Measurements from ENCODE around the gene ADH1A.

Gene ADH1A

GRCh38 chr4:99310389-99310788, 19.6 kb upstream of the ADH1A start:
- no peak for TF ChIP-seq CTCF (conservative IDR thresholded peaks at IDR 0.05; ENCODE audit: low read depth, low read length)
- DNase-seq (ENCODE audit: low read depth) = peak; percentile 11
- no peak overlapping the region for H3K4me3 ChIP-seq (ENCODE audit: low read depth, low read length)

DNA sequence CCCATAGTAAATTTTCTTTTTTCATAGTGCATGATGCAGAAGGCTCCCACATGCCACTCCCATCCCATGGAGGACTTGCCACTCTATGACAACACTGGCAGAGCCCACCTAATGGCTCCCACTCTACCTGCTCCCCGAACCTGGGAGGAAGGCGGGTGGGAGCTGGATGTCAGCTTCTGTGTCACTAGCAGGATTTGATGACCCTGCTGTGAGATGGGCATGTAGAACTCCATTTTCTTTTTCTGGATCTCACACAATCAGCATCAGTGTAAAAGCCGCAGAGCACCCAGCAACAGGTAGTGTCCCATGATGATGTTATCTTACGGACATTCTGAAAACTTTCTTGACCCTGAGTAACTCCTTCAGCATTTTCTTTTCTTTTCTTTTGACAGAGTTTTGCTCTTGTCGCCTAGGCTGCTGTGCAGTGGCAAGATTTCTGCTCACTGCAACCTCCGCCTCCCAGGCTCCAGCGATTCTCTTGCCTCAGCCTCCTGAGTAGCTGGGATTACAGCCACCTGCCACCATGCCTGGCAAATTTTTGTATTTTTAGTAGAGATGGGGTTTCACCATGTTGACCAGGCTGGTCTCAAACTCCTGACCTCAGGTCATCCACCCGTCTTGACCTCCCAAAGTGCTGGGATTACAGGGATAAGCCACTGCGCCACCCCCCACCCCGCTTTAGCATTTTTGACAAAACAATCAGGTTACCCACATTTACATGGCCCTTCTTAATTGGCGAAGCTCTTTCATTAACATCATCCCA, 15.0 kb upstream of the ADH1A start:
- TF ChIP-seq CTCF (conservative IDR thresholded peaks at IDR 0.05; ENCODE audit: low read depth, low read length) = no peak
- no peak overlapping the region for H3K4me3 ChIP-seq (ENCODE audit: low read depth, low read length)
- no peak for DNase-seq (ENCODE audit: low read depth)

GRCh38 chr4:99301376-99302164, 10.8 kb upstream of the ADH1A start:
- no peak overlapping the region for H3K4me3 ChIP-seq (ENCODE audit: low read depth, low read length)
- peak; percentile 67 for DNase-seq (ENCODE audit: low read depth)
- no peak for TF ChIP-seq CTCF (conservative IDR thresholded peaks at IDR 0.05; ENCODE audit: low read depth, low read length)

- DNase-seq (ENCODE audit: low read depth) = peak; percentile 99
- TF ChIP-seq CTCF (conservative IDR thresholded peaks at IDR 0.05; ENCODE audit: low read depth, low read length) = no peak
- no peak overlapping the region for H3K4me3 ChIP-seq (ENCODE audit: low read depth, low read length)
These were observed 10.1 kb upstream of the ADH1A start for GRCh38 chr4:99300934-99301333.

DNA sequence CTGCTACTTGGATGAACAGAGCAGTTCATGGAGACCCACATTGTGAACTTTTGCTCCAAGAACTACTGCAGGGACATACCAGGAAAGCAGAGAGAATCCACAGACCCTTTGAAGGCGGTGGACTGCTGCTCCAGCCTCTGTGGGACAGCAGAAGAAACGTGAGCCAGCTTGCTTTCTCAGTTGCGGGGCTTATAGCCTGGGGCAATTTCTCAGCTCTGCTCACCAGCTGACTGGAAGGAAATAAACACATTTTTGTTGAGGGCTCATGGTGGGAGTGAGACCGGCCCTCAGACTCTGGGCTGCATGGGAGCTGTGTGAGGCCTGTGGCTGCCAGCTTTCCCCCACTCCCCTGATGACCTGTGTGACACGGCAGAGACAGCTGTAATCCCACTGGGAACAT, 2.6 kb upstream of the ADH1A start:
- TF ChIP-seq CTCF (conservative IDR thresholded peaks at IDR 0.05; ENCODE audit: low read depth, low read length) = no peak
- H3K4me3 ChIP-seq (ENCODE audit: low read depth, low read length) = no peak overlapping the region
- no peak for DNase-seq (ENCODE audit: low read depth)

GRCh38 chr4:99285387-99285786, 5.4 kb downstream of the ADH1A start:
- no peak overlapping the region for H3K4me3 ChIP-seq (ENCODE audit: low read depth, low read length)
- no peak for DNase-seq (ENCODE audit: low read depth)
- no peak for TF ChIP-seq CTCF (conservative IDR thresholded peaks at IDR 0.05; ENCODE audit: low read depth, low read length)

Data from choroid plexus epithelial cell (primary cell).